GM19467 (cell line): Measurements from ENCODE around the gene CRTAC1.

Experiments used
- ATAC-seq: cut with Tn5 transposase; IDR thresholded peaks from one replicate; pipeline ENCODE4 v1.9.1; 2021; ENCODE audit warnings: mild to moderate bottlenecking, moderate library complexity; ENCODE audit not compliant: unreplicated experiment

The CRTAC1 gene

GRCh38 chr10:97818572-97818971 lies 211.8 kb downstream of the CRTAC1 start:
- no peak for ATAC-seq

- ATAC-seq: no peak
Measured at GRCh38 chr10:97816609-97817008, 213.8 kb downstream of the CRTAC1 start.
